ENCODE measurements around the gene LY6G6F.

Gene LY6G6F

DNA sequence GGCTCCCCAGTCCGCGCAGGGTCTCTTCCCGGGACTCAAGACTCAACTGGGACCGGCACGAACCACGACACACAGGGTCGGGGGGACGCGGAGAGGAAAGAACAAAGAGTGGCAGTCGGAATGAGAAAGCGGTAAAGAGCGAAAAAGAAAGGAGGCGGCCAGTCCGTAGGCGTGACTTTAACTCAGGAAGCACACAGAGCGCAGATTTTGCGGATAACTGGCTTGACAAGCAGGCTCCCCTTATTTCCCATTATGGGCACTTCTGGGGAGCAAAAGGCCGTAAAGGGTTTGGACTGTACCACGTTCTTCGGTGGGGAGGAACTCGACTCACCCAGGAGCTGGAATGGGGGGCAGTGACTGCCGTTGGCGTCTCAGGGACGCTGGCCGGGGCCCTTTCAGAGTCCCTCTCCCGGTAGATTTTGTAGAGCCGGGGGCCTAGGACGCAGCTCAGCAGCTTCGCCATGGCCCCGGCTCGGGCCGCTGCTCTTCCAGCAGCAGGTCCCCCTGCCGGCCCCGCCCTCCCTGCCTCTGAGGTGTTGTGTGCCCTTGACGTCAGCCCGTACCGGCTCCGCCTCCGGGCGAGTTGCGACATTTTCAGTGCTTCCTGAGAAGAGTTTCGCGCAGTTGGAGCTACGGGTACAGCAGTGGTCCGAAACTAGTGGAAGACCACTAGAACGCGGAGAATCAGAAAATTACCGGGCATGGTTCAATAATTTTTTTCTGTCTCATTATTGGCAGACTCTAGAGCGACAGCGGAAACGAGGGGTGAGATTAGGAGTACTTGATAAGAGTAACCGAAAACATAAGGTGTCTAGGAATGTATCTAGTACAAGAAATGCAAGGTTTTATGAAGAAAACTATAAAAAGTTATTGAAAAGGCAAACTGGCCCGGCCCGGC is 3.6 kb upstream of the LY6G6F start, which contains the start of gene ABHD16A:
ABHD16A (minus strand) TSS at position 506 of the 898 bp plus-strand sequence; CDS start at position 463, 43 bp downstream.
- TF ChIP-seq, protein P1, sequence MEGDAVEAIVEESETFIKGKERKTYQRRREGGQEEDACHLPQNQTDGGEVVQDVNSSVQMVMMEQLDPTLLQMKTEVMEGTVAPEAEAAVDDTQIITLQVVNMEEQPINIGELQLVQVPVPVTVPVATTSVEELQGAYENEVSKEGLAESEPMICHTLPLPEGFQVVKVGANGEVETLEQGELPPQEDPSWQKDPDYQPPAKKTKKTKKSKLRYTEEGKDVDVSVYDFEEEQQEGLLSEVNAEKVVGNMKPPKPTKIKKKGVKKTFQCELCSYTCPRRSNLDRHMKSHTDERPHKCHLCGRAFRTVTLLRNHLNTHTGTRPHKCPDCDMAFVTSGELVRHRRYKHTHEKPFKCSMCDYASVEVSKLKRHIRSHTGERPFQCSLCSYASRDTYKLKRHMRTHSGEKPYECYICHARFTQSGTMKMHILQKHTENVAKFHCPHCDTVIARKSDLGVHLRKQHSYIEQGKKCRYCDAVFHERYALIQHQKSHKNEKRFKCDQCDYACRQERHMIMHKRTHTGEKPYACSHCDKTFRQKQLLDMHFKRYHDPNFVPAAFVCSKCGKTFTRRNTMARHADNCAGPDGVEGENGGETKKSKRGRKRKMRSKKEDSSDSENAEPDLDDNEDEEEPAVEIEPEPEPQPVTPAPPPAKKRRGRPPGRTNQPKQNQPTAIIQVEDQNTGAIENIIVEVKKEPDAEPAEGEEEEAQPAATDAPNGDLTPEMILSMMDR (IDR thresholded peaks at IDR 0.05; ENCODE audit: insufficient read depth, low read length, poor library complexity, severe bottlenecking), result no peak
- no peak for TF ChIP-seq EZH2phosphoT487 (conservative IDR thresholded peaks at IDR 0.05; ENCODE audit: low read length)
- peaks cover 26% of the 10 kb centered on the region for H3K79me2 ChIP-seq (ENCODE audit: insufficient read depth, low read length)
- H3K4me3 ChIP-seq (ENCODE audit: insufficient read depth, low read length, poor library complexity, severe bottlenecking), result peak within 1 kb of the TSS; percentile 82
- peak within 1 kb of the TSS; percentile 80 for H3K9ac ChIP-seq (ENCODE audit: low read length)
- H2AFZ ChIP-seq (ENCODE audit: low read depth, low read length, severe bottlenecking), result peak within 1 kb of the TSS; percentile 71
- H4K20me1 ChIP-seq (ENCODE audit: low read depth, low read length), result no peaks in the 10 kb centered on the region
- H3K27me3 ChIP-seq (ENCODE audit: low read length), result no peaks in the 10 kb centered on the region
- H3F3A ChIP-seq (ENCODE audit: insufficient read depth), result peaks cover 7% of the 10 kb centered on the region
- peak within 1 kb of the TSS; percentile 75 for H3K27ac ChIP-seq (ENCODE audit: low read depth, low read length)
- H3K36me3 ChIP-seq (ENCODE audit: low read length), result 0 out of 2 replicates have a peak, but pooled peaks cover 2% of the 10 kb centered on the region
- H3K4me2 ChIP-seq (ENCODE audit: low read depth, low read length, poor library complexity, severe bottlenecking), result peak within 1 kb of the TSS; percentile 84
- H3K9me2 ChIP-seq (replicated peaks; ENCODE audit: insufficient read depth, low read length), result no peaks in the 10 kb centered on the region
- no peaks in the 10 kb centered on the region for H3K9me3 ChIP-seq (ENCODE audit: insufficient read depth, low read length)

DNA sequence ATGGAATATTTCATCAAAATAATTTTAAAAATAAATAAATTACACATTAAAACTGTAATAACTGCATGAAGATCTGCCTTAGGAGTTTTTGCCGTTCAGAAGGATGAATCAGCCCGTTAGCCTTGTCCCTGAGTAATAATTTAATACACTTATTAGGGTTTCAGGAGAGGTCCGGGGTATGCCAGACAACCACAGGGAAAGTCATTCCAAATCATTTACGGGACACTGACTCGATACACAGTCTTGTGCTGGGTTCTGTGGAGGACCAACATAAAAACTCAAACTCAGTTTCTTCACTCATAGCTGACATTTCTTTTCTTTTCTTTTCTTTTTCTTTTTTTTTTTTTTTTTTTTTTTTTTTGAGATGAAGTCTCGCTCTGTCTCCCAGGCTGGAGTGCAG is 735 bp upstream of the LY6G6F start:
- TF ChIP-seq EZH2phosphoT487 (conservative IDR thresholded peaks at IDR 0.05; ENCODE audit: low read length), result no peak
- TF ChIP-seq, protein P1 (IDR thresholded peaks at IDR 0.05; ENCODE audit: insufficient read depth, low read length, poor library complexity, severe bottlenecking), result no peak
- H3K9me2 ChIP-seq (replicated peaks; ENCODE audit: insufficient read depth, low read length), result no peaks in the 10 kb centered on the region
- no peak overlapping the region for H3K4me3 ChIP-seq (ENCODE audit: insufficient read depth, low read length, poor library complexity, severe bottlenecking)
- H4K20me1 ChIP-seq (ENCODE audit: low read depth, low read length), result no peaks in the 10 kb centered on the region
- H3K9me3 ChIP-seq (ENCODE audit: insufficient read depth, low read length), result no peaks in the 10 kb centered on the region
- H3F3A ChIP-seq (ENCODE audit: insufficient read depth), result peaks cover 6% of the 10 kb centered on the region
- H3K27me3 ChIP-seq (ENCODE audit: low read length), result no peaks in the 10 kb centered on the region
- H2AFZ ChIP-seq (ENCODE audit: low read depth, low read length, severe bottlenecking), result no peak overlapping the region
- H3K27ac ChIP-seq (ENCODE audit: low read depth, low read length), result no peak overlapping the region
- H3K36me3 ChIP-seq (ENCODE audit: low read length), result no peaks in the 10 kb centered on the region
- no peak overlapping the region for H3K9ac ChIP-seq (ENCODE audit: low read length)
- peaks cover 20% of the 10 kb centered on the region for H3K79me2 ChIP-seq (ENCODE audit: insufficient read depth, low read length)
- no peak overlapping the region for H3K4me2 ChIP-seq (ENCODE audit: low read depth, low read length, poor library complexity, severe bottlenecking)

DNA sequence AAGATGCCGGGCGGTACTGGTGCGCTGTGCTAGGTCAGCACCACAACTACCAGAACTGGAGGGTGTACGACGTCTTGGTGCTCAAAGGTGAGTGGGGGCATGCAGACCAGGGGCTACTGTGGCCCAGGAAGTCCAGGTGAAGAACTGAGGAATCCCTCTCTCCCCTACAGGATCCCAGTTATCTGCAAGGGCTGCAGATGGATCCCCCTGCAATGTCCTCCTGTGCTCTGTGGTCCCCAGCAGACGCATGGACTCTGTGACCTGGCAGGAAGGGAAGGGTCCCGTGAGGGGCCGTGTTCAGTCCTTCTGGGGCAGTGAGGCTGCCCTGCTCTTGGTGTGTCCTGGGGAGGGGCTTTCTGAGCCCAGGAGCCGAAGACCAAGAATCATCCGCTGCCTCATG is 1.0 kb downstream of the LY6G6F start:
- Histone ChIP-seq H3K79me2 (ENCODE audit: insufficient read depth, low read length) (peaks cover 2% of the 10 kb centered on the region), H3K9me2 (replicated peaks; ENCODE audit: insufficient read depth, low read length) (no peaks in the 10 kb centered on the region), H2AFZ (ENCODE audit: low read depth, low read length, severe bottlenecking) (no peak overlapping the region)

More for the DNA sequence above, 1.0 kb downstream of the LY6G6F start:
- H3K36me3 ChIP-seq (ENCODE audit: low read length), result no peaks in the 10 kb centered on the region
- H3K27ac ChIP-seq (ENCODE audit: low read depth, low read length), result no peak overlapping the region
- H3K9ac ChIP-seq (ENCODE audit: low read length), result no peak overlapping the region
- TF ChIP-seq EZH2phosphoT487 (conservative IDR thresholded peaks at IDR 0.05; ENCODE audit: low read length), result no peak
- TF ChIP-seq, protein P1 (IDR thresholded peaks at IDR 0.05; ENCODE audit: insufficient read depth, low read length, poor library complexity, severe bottlenecking), result no peak
- no peaks in the 10 kb centered on the region for H3K9me3 ChIP-seq (ENCODE audit: insufficient read depth, low read length)
- peaks cover 6% of the 10 kb centered on the region for H3F3A ChIP-seq (ENCODE audit: insufficient read depth)
- H3K4me2 ChIP-seq (ENCODE audit: low read depth, low read length, poor library complexity, severe bottlenecking), result no peak overlapping the region
- H4K20me1 ChIP-seq (ENCODE audit: low read depth, low read length), result no peaks in the 10 kb centered on the region
- no peak overlapping the region for H3K4me3 ChIP-seq (ENCODE audit: insufficient read depth, low read length, poor library complexity, severe bottlenecking)
- no peaks in the 10 kb centered on the region for H3K27me3 ChIP-seq (ENCODE audit: low read length)
